Tibial nerve (tissue), 4 donors: Measurements from ENCODE around the gene LPAR6. TPM values are rescaled to one million over a fixed set of nuclear protein-coding genes. Genes with fewer than 3 reads are reported as not detected.

Source experiments
- DNase-seq, 2 donors: peaks; one replicate each; pipeline ENCODE4 v3.0.0-alpha.2; 2019; ENCODE audit warnings: low spot score in 2 of 2
- H3K27ac ChIP-seq, 4 donors: fragments of 200-600 bp; sonication (generic) in 3 of 4; one replicate each; pipeline ENCODE4 v1.5.1; 2017 to 2019; ENCODE audit warnings: mild to moderate bottlenecking in 1 of 4
- H3K27me3 ChIP-seq, 2 donors: fragments of 200-600 bp; sonication (generic) in 1 of 2; one replicate each; pipeline versions ENCODE4 v1.5.1 to v1.6.0; 2017 to 2019
- H3K36me3 ChIP-seq, 3 donors: fragments of 200-600 bp; sonication (generic); one replicate each; pipeline ENCODE4 v1.5.1; 2018 to 2019
- H3K4me1 ChIP-seq, 4 donors: fragments of 200-600 bp; sonication (generic) in 3 of 4; one replicate each; pipeline ENCODE4 v1.5.1; 2017 to 2019
- H3K4me3 ChIP-seq, 4 donors: fragments of 200-600 bp; sonication (generic) in 3 of 4; one replicate each; pipeline ENCODE4 v1.5.1; 2017 to 2019; ENCODE audit warnings: mild to moderate bottlenecking in 1 of 4, moderate library complexity in 1 of 4
- H3K9me3 ChIP-seq, 4 donors: fragments of 200-600 bp; sonication (generic) in 3 of 4; one replicate each; pipeline ENCODE4 v1.5.1; 2017 to 2019
- CTCF ChIP-seq, 5 experiments: fragments of 200-600 bp in 3 of 5; fragments of 450-650 bp in 2 of 5; sonication (generic) in 3 of 5; IDR thresholded peaks; one replicate each; pipeline ENCODE4 v1.5.1; 2016 to 2019; ENCODE audit warnings: antibody characterized with exemption in 5 of 5, mild to moderate bottlenecking in 3 of 5, moderate library complexity in 2 of 5
- EP300 ChIP-seq, 2 donors: sonication (generic); formaldehyde crosslinking; IDR thresholded peaks; one replicate each; pipeline ENCODE4 v1.6.1; 2017; ENCODE audit warnings: antibody characterized with exemption in 2 of 2, mild to moderate bottlenecking in 1 of 2
- POLR2A ChIP-seq, 2 donors: fragments of 450-650 bp; IDR thresholded peaks; one replicate each; pipeline ENCODE4 v1.6.1; 2017; ENCODE audit warnings: antibody characterized with exemption in 2 of 2, mild to moderate bottlenecking in 2 of 2, moderate library complexity in 2 of 2
- WGBS, 2 donors: methylation state at CpG; one replicate each; pipeline ENCODE4 v1.1.5; 2018; 5-methylcytosine and 5-hydroxymethylcytosine counted together
- total RNA-seq, 4 donors: library from RNA; depleted of rRNA; stranded (reverse); fragments of >200 nt; gene quantifications; one replicate each; pipeline ENCODE4 v1.1.0, GENCODE V29; 2016

Gene LPAR6
- total RNA-seq, 4 donors from 2014 or later: 19.9 to 28.6 (median 23.6) TPM

- Histone ChIP-seq H3K4me3 (no peak overlapping the region), H3K9me3 (peaks cover 0 to 3% (median 0%) of the 10 kb centered on the region in 4 donors), H3K4me1 (peaks cover 0 to 17% (median 3%) of the 10 kb centered on the region in 4 donors), H3K27ac (no peak overlapping the region), H3K36me3 (peaks cover 0 to 16% (median 0%) of the 10 kb centered on the region in 3 donors), H3K27me3 (no peaks in the 10 kb centered on the region)
- TF ChIP-seq CTCF (IDR thresholded peaks at IDR 0.05) (no peak), POLR2A (IDR thresholded peaks at IDR 0.05) (no peak), EP300 (IDR thresholded peaks at IDR 0.05) (no peak)
- 69 to 90% methylated on average over 2 of the region's 2 CpGs for WGBS, 2 donors
- no peak for DNase-seq
These were observed 2.6 kb upstream of the LPAR6 start for GRCh38 chr13:48415516-48415915.

DNA sequence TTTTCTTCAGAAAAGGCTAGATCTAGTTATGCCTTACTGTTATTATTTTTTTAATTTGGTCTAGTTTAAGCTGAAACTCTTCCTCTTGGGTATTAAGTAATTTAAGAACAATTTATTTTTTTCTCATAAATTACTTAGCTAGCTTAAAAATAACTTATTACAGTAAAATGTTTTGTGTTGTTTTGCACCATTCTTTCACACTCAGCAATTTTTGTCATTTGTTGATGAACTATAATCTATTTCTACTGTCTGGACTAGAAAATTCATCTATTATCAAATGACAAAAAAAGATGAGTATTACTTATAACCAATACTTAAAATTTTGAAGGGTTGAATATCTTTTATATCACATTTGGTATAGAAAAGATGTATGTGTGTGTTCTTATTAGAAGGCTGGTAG, 1.6 kb upstream of the LPAR6 start:
- H3K4me1 ChIP-seq: peaks cover 0 to 27% (median 5%) of the 10 kb centered on the region in 4 donors
- no peak overlapping the region for H3K27ac ChIP-seq
- no peak for DNase-seq
- H3K27me3 ChIP-seq: no peaks in the 10 kb centered on the region
- H3K4me3 ChIP-seq: no peak overlapping the region
- H3K9me3 ChIP-seq: no peaks in the 10 kb centered on the region
- no peak for TF ChIP-seq CTCF (IDR thresholded peaks at IDR 0.05)
- TF ChIP-seq POLR2A (IDR thresholded peaks at IDR 0.05): no peak
- TF ChIP-seq EP300 (IDR thresholded peaks at IDR 0.05): no peak
- peaks cover 0 to 16% (median 0%) of the 10 kb centered on the region in 3 donors for H3K36me3 ChIP-seq

DNA sequence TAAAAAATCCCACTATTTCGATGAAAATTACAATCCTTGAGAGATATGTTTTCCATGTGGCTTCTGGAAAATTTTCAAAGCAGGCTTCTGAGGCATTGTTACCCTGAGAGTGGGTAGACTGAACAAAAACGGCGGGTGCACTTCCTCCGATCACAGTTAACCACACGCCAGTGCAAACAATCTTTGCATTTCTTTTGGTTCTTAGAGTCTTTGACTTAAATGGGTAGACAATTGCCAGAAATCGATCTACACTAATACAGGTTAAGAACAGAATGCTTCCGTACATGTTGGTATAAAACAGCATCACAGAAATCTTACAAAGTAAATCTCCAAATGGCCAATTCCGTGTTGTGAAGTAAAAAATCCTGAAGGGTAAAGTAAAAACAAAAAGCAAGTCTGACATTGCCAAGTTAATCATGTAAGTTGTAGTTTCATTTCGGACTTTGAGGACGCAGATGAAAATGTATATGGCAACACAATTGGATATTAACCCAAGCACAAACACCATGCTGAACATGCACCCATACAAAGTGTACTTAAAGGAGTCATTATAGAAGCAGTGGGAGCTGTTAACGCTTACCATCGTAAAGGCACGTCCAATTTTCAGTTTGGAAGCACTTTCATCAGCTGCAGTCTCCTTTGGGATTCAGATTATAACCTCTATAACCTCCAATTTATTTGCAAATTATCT, 927 bp downstream of the LPAR6 start:
- Histone ChIP-seq H3K9me3 (no peaks in the 10 kb centered on the region), H3K27ac (peak overlapping the region; percentile 50 to 85 (median 76)), H3K4me3 (peak overlapping the region; percentile 31 to 55 (median 53)), H3K36me3 (peaks cover 0 to 12% (median 0%) of the 10 kb centered on the region in 3 donors), H3K4me1 (peaks cover 0 to 44% (median 5%) of the 10 kb centered on the region in 4 donors), H3K27me3 (no peaks in the 10 kb centered on the region)
- DNase-seq: no peak
- WGBS, 2 donors: 4% methylated on average over 13 of the region's 13 CpGs
- peak in 1 of 2 donors; percentile 9 for TF ChIP-seq EP300 (IDR thresholded peaks at IDR 0.05)
- no peak for TF ChIP-seq POLR2A (IDR thresholded peaks at IDR 0.05)

DNA sequence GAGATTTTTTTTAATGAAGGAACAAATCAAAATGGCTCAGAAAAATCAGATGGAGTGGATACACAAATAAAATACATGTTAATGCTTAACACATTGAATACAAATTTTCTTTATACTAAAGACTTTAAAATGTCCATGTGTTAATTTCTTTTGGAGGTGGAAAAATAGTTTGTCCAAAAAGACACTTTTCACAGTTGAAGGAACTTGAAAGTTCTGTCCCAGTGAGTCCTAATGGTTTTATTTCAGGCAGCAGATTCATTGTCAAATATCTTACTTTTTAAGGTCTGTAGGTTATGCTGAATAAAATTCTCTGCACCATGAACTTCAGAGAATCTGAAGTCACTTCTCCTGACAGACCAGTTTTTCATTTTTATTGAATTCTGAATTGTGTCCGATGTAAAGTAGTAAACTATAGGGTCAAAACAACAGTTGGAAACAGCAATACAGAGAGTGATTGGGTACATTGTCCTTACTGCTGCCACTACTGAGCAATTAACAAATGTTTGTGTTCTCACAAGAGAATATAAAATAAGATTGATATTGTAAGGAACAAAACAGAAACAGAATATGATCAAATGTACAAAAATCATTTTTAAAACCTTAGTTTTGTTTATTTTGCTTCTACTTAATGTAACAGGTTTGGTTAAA, 1.6 kb downstream of the LPAR6 start:
- H3K27ac ChIP-seq: peak overlapping the region; percentile 50 to 85 (median 76)
- no peak for TF ChIP-seq POLR2A (IDR thresholded peaks at IDR 0.05)
- TF ChIP-seq EP300 (IDR thresholded peaks at IDR 0.05): no peak
- no peak for TF ChIP-seq CTCF (IDR thresholded peaks at IDR 0.05)
- H3K36me3 ChIP-seq: peaks cover 0 to 5% (median 0%) of the 10 kb centered on the region in 3 donors
- H3K4me1 ChIP-seq: peaks cover 0 to 52% (median 5%) of the 10 kb centered on the region in 4 donors
- H3K4me3 ChIP-seq: peak overlapping the region; percentile 31 to 55 (median 53)
- no peaks in the 10 kb centered on the region for H3K9me3 ChIP-seq
- 2% methylated on average over 1 of the region's 1 CpG for WGBS, 2 donors
- H3K27me3 ChIP-seq: no peaks in the 10 kb centered on the region
- no peak for DNase-seq

DNA sequence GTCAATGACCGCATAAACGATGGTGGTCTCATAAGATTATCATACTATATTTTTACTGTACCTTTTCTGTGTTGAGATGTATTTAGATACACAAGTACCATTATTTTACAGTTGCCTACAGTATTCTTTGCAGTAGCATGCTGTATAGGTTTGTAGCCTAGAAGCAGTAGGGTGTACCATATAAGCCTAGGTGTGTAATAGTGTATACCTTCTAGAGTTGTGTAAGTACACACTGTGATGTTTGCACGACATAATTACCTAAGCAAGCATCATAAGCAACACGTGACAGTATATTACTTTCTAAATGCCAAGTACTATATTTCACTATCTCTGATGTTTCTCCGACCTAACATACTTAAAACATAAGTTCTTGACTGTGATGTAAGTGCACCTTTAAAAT, 2.7 kb downstream of the LPAR6 start:
- H3K27me3 ChIP-seq: no peaks in the 10 kb centered on the region
- peaks cover 0 to 61% (median 6%) of the 10 kb centered on the region in 4 donors for H3K4me1 ChIP-seq
- TF ChIP-seq POLR2A (IDR thresholded peaks at IDR 0.05) (peak in 1 of 2 donors; percentile 38), EP300 (IDR thresholded peaks at IDR 0.05) (no peak)
- no peaks in the 10 kb centered on the region for H3K36me3 ChIP-seq
- 45 to 46% methylated on average over 5 of the region's 5 CpGs for WGBS, 2 donors
- H3K27ac ChIP-seq: peak overlapping the region; percentile 50 to 85 (median 76)
- peak overlapping the region; percentile 16 to 55 (median 53) for H3K4me3 ChIP-seq
- no peak for DNase-seq
- H3K9me3 ChIP-seq: no peaks in the 10 kb centered on the region

GRCh38 chr13:48405875-48406274, 7.0 kb downstream of the LPAR6 start:
- Histone ChIP-seq H3K27me3 (no peaks in the 10 kb centered on the region), H3K27ac (peak overlapping the region; percentile 2 to 85 (median 61)), H3K4me3 (no peak overlapping the region), H3K36me3 (no peaks in the 10 kb centered on the region), H3K4me1 (peaks cover 0 to 85% (median 11%) of the 10 kb centered on the region in 4 donors), H3K9me3 (no peaks in the 10 kb centered on the region)
- DNase-seq: no peak
- no peak for TF ChIP-seq CTCF (IDR thresholded peaks at IDR 0.05)
- TF ChIP-seq POLR2A (IDR thresholded peaks at IDR 0.05): no peak
- no peak for TF ChIP-seq EP300 (IDR thresholded peaks at IDR 0.05)
